ENCODE data around the gene TMEM26. TPM values are rescaled to one million over a fixed set of nuclear protein-coding genes. Genes with fewer than 3 reads are reported as not detected.
A peak's percentile ranks its signal among the peaks of the same experiment; 100 is the strongest.

TMEM26 gene
- total and polyA plus RNA-seq, 12 donors: 0.06 to 0.88 (median 0.32) TPM

DNA sequence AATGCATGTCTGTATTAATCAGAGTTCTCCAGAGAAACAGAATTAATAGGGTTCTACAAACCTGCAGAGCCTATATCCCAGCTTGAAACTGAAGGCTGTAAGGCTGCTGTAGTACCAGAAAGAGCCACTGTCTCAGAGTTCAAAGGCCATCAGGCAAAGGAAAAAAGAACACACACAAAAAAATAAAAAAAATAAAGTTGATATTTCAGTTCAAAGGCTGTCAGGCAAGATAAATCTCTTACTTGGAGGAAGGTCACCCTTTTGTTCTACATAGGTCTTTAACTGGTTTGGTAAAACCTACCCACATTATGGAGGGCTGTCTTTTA is 12.0 kb upstream of the TMEM26 start:
- intact Hi-C loops (cut with DNase I): no loop called here
- peaks cover 0 to 20% (median 0%) of the 10 kb centered on the region in 9 donors for H3K4me1 ChIP-seq
- TF ChIP-seq, protein P1, sequence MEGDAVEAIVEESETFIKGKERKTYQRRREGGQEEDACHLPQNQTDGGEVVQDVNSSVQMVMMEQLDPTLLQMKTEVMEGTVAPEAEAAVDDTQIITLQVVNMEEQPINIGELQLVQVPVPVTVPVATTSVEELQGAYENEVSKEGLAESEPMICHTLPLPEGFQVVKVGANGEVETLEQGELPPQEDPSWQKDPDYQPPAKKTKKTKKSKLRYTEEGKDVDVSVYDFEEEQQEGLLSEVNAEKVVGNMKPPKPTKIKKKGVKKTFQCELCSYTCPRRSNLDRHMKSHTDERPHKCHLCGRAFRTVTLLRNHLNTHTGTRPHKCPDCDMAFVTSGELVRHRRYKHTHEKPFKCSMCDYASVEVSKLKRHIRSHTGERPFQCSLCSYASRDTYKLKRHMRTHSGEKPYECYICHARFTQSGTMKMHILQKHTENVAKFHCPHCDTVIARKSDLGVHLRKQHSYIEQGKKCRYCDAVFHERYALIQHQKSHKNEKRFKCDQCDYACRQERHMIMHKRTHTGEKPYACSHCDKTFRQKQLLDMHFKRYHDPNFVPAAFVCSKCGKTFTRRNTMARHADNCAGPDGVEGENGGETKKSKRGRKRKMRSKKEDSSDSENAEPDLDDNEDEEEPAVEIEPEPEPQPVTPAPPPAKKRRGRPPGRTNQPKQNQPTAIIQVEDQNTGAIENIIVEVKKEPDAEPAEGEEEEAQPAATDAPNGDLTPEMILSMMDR (IDR thresholded peaks at IDR 0.05): no peak
- no peak overlapping the region for H3K27ac ChIP-seq
- no peaks in the 10 kb centered on the region for H3K36me3 ChIP-seq
- no peak overlapping the region for H3K4me3 ChIP-seq
- no peaks in the 10 kb centered on the region for H3K27me3 ChIP-seq
- DNase-seq (no peak), ATAC-seq (no peak)
- H3K9me3 ChIP-seq: no peaks in the 10 kb centered on the region

DNA sequence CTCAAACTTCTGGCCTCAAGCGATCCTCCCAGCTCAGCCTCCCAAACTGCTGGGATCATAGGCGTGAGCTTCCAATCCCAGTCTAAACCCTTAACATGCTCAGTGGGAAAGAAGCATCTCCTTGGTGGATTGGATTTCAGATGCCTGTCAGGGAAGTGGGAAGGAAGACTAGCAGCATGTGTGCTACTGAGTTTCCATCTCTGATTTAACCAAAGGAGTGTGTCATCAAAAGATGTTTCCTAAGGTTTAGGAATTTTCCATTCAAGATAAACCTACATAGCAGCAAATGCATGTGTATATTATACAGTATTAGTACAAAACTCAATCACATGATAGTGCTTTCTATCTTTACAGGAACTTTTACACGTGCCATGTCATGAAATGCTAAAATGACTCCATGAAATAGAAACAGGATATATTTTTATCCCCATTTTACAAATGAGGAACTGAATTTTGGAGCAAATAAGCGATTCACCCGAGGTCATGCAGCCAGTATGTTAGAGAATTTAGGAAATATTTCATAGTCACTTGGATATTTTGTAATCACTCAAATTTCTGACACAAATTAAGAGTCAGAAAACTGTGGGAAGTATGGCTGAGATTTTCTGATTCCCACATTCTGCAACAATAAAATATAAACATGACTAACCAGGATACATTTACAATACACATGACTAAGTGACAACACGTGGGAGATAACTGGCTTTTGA is 11.4 kb upstream of the TMEM26 start:
- intact Hi-C loops (cut with DNase I): no loop called here
- TF ChIP-seq, protein P1 (IDR thresholded peaks at IDR 0.05): no peak

GRCh38 chr10:61463035-61463909 is 10.1 kb upstream of the TMEM26 start:
- intact Hi-C loops (cut with DNase I): no loop called here
- H3K9me3 ChIP-seq: no peaks in the 10 kb centered on the region
- ATAC-seq (no peak), DNase-seq (no peak)
- no peaks in the 10 kb centered on the region for H3K36me3 ChIP-seq
- TF ChIP-seq, protein P1 (IDR thresholded peaks at IDR 0.05): no peak
- no peaks in the 10 kb centered on the region for H3K27me3 ChIP-seq
- WGBS, 2 donors: 63 to 70% methylated on average over 5 of the region's 5 CpGs
- H3K4me1 ChIP-seq: peaks cover 0 to 20% (median 0%) of the 10 kb centered on the region in 9 donors
- H3K4me3 ChIP-seq: no peak overlapping the region
- no peak overlapping the region for H3K27ac ChIP-seq

More for the DNA sequence above, 11.4 kb upstream of the TMEM26 start:
- H3K27me3 ChIP-seq: no peaks in the 10 kb centered on the region
- no peak overlapping the region for H3K4me3 ChIP-seq
- no peaks in the 10 kb centered on the region for H3K36me3 ChIP-seq
- no peak for DNase-seq
- ATAC-seq: no peak
- H3K27ac ChIP-seq: peak overlapping the region in 1 of 10 donors; percentile 51
- peaks cover 0 to 20% (median 0%) of the 10 kb centered on the region in 9 donors for H3K4me1 ChIP-seq
- no peaks in the 10 kb centered on the region for H3K9me3 ChIP-seq
- 81 to 84% methylated on average over 6 of the region's 6 CpGs for WGBS, 2 donors

- Histone ChIP-seq H3K27ac (no peak overlapping the region), H3K36me3 (no peaks in the 10 kb centered on the region), H3K9me3 (no peaks in the 10 kb centered on the region), H3K4me1 (peaks cover 0 to 25% (median 0%) of the 10 kb centered on the region in 9 donors), H3K4me3 (no peak overlapping the region), H3K27me3 (no peaks in the 10 kb centered on the region)
- TF ChIP-seq, protein P1 (IDR thresholded peaks at IDR 0.05): no peak
- DNase-seq: no peak
- intact Hi-C loops (cut with DNase I): no loop called here
- ATAC-seq: no peak
Observed at GRCh38 chr10:61460835-61461234, 7.7 kb upstream of the TMEM26 start.
